Retinal pigment epithelial cell (primary cell): ENCODE measurements around the gene DPH6.

Experiments used
- DNase-seq: peaks from one replicate; pipeline ENCODE4 v3.0.0-alpha.2; 2010; ENCODE audit warnings: low read depth
- H3K4me3 ChIP-seq: 2 replicates; pipeline ENCODE4 v1.5.1; 2011; ENCODE audit warnings: mild to moderate bottlenecking, low read length, control low read depth, moderate library complexity
- TF ChIP-seq, protein P1 (sequence below): conservative IDR thresholded peaks from 2 replicates; pipeline ENCODE4 v1.5.1; 2011; ENCODE audit warnings: low read depth, low read length, control low read depth, inconsistent platforms

DPH6 gene

GRCh38 chr15:35325374-35325941 is 220.5 kb downstream of the DPH6 start:
- H3K4me3 ChIP-seq: no peak overlapping the region
- TF ChIP-seq, protein P1, sequence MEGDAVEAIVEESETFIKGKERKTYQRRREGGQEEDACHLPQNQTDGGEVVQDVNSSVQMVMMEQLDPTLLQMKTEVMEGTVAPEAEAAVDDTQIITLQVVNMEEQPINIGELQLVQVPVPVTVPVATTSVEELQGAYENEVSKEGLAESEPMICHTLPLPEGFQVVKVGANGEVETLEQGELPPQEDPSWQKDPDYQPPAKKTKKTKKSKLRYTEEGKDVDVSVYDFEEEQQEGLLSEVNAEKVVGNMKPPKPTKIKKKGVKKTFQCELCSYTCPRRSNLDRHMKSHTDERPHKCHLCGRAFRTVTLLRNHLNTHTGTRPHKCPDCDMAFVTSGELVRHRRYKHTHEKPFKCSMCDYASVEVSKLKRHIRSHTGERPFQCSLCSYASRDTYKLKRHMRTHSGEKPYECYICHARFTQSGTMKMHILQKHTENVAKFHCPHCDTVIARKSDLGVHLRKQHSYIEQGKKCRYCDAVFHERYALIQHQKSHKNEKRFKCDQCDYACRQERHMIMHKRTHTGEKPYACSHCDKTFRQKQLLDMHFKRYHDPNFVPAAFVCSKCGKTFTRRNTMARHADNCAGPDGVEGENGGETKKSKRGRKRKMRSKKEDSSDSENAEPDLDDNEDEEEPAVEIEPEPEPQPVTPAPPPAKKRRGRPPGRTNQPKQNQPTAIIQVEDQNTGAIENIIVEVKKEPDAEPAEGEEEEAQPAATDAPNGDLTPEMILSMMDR: no peak
- no peak for DNase-seq

DNA sequence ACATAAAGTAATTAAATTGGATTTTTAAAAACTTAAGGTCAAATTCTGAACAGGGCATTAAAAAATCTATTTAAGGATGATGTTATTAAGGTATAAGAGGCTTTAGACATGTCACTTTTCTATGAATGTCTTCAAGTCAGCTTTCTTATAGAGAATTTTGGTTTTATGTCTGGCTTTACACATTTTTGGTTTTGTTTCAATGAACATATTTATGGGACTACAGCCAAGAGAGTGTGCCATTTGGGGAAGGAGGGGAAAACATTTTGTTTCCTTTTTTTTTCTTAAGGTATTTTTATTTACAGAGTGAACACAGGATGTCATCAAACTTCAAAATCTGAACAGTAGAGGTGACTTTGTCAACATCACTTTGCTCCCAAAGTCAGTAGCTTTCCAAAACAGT is 222.8 kb downstream of the DPH6 start:
- no peak for DNase-seq
- TF ChIP-seq, protein P1: no peak
- H3K4me3 ChIP-seq: no peak overlapping the region

GRCh38 chr15:35321926-35322325 is 224.0 kb downstream of the DPH6 start:
- TF ChIP-seq, protein P1: no peak
- H3K4me3 ChIP-seq: no peak overlapping the region
- DNase-seq: peak; percentile 88

DNA sequence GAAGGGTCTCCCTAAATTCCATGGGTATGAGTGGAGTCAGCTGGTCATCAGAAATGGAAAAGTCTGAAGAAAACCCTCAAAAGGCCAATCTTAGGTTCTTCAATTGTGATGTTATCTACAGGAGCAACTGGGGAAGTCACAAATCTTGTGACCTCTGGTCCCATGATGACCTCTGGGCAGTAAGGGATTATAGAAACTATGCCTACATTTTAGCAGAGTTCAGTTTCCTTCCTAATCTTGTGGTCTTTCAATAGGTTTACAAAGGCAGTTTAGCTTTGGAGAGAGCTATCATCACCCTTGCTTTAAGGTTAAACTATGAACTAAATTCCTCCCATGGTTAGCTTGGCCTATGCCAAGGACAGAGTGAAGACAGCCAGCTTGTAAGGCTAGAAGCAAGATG is 225.1 kb downstream of the DPH6 start:
- TF ChIP-seq, protein P1: no peak
- DNase-seq: no peak
- no peak overlapping the region for H3K4me3 ChIP-seq
